ENCODE data around the gene CSRP1. TPM values are rescaled to one million over a fixed set of nuclear protein-coding genes. Genes with fewer than 3 reads are reported as not detected.

The CSRP1 gene
- total RNA-seq, 1 experiment from 2014 or later, result 14.3 TPM

- Mint-ChIP-seq H3K9me3 (no peaks in the 10 kb centered on the region), H3K27me3 (ENCODE audit: low read depth) (peaks cover 4% of the 10 kb centered on the region), H3K4me1 (peaks cover 11% of the 10 kb centered on the region), H3K4me3 (no peak overlapping the region), H3K27ac (no peak overlapping the region), H3K36me3 (no peaks in the 10 kb centered on the region)
- TF ChIP-seq TEAD1 (CRISPR knock-in tag; IDR thresholded peaks at IDR 0.05) (no peak), ZNF671 (CRISPR knock-in tag; IDR thresholded peaks at IDR 0.05) (no peak), ZNF512 (CRISPR knock-in tag; IDR thresholded peaks at IDR 0.05; ENCODE audit: borderline replicate concordance) (no peak), NR3C1 (CRISPR knock-in tag; conservative IDR thresholded peaks at IDR 0.05; ENCODE audit: low read depth) (no peak), GTF2I (CRISPR knock-in tag; conservative IDR thresholded peaks at IDR 0.05) (no peak), PREB (CRISPR knock-in tag; IDR thresholded peaks at IDR 0.05; ENCODE audit: borderline replicate concordance) (no peak), ZNF416 (CRISPR knock-in tag; IDR thresholded peaks at IDR 0.05) (no peak), CREM (CRISPR knock-in tag; IDR thresholded peaks at IDR 0.05) (no peak), KAT7 (CRISPR knock-in tag; IDR thresholded peaks at IDR 0.05; ENCODE audit: borderline replicate concordance) (no peak), ZNF138 (CRISPR knock-in tag; conservative IDR thresholded peaks at IDR 0.05) (no peak), ATF3 (CRISPR knock-in tag; conservative IDR thresholded peaks at IDR 0.05) (no peak), GABPB1 (CRISPR knock-in tag; IDR thresholded peaks at IDR 0.05) (no peak), ARID4B (CRISPR knock-in tag; IDR thresholded peaks at IDR 0.05; ENCODE audit: borderline replicate concordance) (no peak), TP53 (CRISPR knock-in tag; IDR thresholded peaks at IDR 0.05) (no peak), CTCF (IDR thresholded peaks at IDR 0.05) (no peak), JAZF1 (CRISPR knock-in tag; IDR thresholded peaks at IDR 0.05) (no peak), ZNF232 (CRISPR knock-in tag; IDR thresholded peaks at IDR 0.05) (no peak), SMAD3 (CRISPR knock-in tag; IDR thresholded peaks at IDR 0.05; ENCODE audit: borderline replicate concordance) (no peak)
- TF ChIP-seq, protein P1, sequence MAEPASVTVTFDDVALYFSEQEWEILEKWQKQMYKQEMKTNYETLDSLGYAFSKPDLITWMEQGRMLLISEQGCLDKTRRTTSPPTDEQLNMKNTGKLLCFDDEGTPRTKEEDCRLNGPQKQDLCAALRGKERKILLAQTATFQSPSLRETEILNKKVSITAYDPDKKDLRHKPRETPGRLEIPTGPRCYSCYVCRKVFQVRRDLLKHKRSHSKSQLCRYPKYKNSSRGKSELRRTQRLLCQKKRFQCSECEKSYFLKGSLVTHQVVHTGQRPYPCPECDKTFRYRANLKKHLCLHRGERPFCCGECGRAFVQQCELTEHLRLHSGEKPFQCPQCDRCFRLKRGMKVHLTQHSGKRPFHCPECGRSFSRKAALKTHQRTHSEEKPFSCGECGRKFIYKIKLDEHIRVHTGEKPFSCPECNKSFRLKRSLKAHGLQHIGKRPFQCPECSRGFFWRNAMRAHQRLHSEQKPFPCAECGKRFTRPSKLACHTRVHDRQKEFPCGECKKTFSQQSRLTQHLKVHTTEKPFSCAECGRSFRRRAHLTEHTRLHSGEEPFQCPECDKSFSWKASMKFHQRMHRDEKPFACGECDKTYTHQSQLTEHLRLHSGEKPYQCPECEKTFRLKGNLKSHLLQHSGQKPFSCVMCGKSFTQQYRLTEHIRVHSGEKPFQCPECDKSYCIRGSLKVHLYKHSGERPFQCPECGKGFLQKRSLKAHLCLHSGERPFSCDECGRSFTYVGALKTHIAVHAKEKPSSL (CRISPR knock-in tag; conservative IDR thresholded peaks at IDR 0.05), result no peak
- TF ChIP-seq, protein P2, sequence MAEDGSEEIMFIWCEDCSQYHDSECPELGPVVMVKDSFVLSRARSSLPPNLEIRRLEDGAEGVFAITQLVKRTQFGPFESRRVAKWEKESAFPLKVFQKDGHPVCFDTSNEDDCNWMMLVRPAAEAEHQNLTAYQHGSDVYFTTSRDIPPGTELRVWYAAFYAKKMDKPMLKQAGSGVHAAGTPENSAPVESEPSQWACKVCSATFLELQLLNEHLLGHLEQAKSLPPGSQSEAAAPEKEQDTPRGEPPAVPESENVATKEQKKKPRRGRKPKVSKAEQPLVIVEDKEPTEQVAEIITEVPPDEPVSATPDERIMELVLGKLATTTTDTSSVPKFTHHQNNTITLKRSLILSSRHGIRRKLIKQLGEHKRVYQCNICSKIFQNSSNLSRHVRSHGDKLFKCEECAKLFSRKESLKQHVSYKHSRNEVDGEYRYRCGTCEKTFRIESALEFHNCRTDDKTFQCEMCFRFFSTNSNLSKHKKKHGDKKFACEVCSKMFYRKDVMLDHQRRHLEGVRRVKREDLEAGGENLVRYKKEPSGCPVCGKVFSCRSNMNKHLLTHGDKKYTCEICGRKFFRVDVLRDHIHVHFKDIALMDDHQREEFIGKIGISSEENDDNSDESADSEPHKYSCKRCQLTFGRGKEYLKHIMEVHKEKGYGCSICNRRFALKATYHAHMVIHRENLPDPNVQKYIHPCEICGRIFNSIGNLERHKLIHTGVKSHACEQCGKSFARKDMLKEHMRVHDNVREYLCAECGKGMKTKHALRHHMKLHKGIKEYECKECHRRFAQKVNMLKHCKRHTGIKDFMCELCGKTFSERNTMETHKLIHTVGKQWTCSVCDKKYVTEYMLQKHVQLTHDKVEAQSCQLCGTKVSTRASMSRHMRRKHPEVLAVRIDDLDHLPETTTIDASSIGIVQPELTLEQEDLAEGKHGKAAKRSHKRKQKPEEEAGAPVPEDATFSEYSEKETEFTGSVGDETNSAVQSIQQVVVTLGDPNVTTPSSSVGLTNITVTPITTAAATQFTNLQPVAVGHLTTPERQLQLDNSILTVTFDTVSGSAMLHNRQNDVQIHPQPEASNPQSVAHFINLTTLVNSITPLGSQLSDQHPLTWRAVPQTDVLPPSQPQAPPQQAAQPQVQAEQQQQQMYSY (CRISPR knock-in tag; IDR thresholded peaks at IDR 0.05), result no peak
- POLR2A ChIA-PET, result no interaction called here
- ATAC-seq (no peak), DNase-seq (ENCODE audit: low spot score) (no peak)
- CTCF ChIA-PET, result interaction anchor here (1.4 to 7.1 kb wide), 3 partner anchors 27 to 308 kb away, joined by 4 to 390 read pairs (median 37); no protein-coding TSS in a partner anchor
These were observed 21.6 kb downstream of the CSRP1 start for GRCh38 chr1:201485184-201485774.
